HuH-7 (cell line): ENCODE measurements around the gene UQCC2.

Experiments
- DNase-seq: peaks from one replicate; pipeline ENCODE4 v3.0.0; 2011; ENCODE audit warnings: low spot score

UQCC2 gene

DNA sequence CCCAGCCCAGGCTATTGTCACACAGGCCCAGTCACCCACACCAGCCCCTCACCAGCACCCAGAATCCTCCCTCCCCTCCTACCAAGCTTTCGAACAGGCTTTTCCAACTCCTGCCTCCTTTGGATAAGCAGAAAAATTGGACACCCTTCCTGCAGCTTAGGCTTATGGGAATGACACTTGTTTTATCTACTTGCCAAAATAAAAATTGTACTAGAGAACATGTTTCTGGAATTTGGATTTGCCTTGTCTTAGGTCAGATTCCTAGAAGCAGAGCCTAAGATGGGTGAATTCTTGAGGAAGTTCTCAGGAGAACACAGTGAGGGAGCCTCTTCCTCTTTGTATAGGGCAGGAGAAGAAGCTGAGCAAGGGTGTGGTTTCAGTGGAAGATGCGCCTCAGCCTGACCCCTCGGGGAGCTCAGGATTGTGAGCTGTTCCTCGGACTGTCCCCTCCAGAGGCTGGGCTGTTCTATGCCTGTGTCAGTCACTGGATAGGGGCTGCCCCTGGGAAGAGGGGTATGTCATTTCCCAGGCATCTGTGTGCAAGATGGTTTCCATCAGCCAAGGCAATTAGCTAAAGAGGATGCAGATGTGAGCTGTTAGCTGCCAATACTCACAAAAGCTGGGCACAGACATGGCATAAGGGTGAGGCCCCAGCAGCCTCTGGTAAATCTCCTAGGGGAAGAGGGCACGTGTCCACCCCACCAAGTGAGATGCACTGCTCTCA, 56.5 kb downstream of the UQCC2 start:
- DNase-seq, result no peak

DNA sequence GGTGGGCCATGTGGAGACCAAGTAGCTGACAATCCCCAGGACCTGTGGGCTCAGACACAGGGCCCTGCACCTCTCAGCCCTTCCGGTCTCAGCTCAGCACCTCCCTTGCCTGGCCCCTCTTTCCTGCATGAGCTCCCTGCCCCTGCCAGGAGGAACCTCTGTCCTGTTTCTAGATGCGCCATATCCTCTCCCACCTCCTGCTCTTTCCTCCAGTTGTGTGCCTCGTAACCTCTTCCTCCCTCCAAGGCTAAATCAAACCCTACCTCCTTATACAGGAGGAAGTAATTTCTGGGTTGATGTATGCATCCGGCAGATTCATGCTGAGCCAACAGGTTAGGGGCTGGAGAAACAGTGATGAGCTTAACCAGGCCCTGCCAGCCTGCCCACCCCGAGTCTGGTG, 59.5 kb downstream of the UQCC2 start:
- no peak for DNase-seq

DNA sequence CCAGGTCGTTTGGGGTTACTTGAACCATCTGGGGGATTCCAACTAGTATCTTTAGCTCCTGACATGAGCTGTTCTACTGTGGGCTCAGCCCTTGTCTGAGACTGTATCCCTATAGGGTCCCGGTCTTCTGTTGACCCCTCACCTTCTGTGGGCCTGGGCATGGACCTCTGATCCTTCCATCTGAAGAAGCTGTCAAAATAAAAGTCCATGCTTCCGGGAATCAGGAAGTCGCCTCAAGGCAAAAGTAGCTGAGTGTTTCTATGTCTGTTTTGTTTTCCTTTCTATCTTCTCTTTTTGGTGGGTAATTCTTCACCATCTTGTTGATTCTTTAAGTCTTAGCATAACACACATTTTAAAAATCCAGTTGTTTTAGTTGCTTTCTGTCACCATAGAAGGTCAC, 60.1 kb downstream of the UQCC2 start:
- DNase-seq, result no peak
